GM12874 (cell line): Measurements from ENCODE around the gene C2CD2L.

Experiments used
- TF ChIP-seq, protein P1 (sequence below): IDR thresholded peaks from 2 replicates; pipeline ENCODE4 v1.5.1; 2011; ENCODE audit warnings: low read depth, mild to moderate bottlenecking, control low read depth, low read length, moderate library complexity; ENCODE audit not compliant: insufficient read depth

The C2CD2L gene

DNA sequence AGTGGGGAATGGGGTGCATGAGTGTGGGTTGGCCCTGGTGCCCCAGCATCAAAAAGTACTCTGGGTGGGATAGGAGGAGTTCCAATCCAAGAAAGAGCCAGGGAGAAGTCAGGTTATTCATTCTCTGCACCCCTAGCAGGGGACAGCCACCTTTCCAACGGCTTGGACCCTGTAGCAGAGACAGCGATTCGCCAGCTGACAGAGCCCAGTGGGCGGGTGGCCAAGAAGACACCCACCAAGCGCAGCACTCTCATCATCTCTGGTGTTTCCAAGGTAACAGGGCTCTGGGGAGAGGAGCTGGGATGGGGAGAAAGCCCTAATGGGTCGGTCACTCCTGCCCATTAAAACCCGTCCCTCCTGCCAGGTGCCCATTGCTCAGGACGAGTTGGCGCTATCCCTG, 6.6 kb downstream of the C2CD2L start:
- TF ChIP-seq, protein P1, sequence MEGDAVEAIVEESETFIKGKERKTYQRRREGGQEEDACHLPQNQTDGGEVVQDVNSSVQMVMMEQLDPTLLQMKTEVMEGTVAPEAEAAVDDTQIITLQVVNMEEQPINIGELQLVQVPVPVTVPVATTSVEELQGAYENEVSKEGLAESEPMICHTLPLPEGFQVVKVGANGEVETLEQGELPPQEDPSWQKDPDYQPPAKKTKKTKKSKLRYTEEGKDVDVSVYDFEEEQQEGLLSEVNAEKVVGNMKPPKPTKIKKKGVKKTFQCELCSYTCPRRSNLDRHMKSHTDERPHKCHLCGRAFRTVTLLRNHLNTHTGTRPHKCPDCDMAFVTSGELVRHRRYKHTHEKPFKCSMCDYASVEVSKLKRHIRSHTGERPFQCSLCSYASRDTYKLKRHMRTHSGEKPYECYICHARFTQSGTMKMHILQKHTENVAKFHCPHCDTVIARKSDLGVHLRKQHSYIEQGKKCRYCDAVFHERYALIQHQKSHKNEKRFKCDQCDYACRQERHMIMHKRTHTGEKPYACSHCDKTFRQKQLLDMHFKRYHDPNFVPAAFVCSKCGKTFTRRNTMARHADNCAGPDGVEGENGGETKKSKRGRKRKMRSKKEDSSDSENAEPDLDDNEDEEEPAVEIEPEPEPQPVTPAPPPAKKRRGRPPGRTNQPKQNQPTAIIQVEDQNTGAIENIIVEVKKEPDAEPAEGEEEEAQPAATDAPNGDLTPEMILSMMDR = no peak

DNA sequence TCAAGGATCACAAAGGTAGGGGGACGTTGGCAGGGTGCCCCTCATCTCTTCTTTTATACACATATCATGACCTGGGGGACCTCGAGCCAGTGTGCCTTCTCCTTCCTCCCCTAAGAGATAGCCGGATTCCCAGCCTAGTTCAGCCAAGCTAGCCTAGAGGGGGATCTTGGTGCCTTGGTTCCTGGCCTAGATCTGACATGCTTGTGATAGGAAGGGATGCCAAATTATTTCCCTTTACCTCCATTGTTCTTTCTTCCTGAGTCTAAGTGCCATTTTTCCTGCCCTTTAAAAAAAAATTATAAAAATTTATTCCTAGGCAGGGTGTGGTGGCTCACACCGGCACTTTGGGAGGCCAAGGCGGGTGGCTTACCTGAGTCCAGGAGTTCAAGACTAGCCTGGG, 7.2 kb downstream of the C2CD2L start:
- TF ChIP-seq, protein P1 = no peak

DNA sequence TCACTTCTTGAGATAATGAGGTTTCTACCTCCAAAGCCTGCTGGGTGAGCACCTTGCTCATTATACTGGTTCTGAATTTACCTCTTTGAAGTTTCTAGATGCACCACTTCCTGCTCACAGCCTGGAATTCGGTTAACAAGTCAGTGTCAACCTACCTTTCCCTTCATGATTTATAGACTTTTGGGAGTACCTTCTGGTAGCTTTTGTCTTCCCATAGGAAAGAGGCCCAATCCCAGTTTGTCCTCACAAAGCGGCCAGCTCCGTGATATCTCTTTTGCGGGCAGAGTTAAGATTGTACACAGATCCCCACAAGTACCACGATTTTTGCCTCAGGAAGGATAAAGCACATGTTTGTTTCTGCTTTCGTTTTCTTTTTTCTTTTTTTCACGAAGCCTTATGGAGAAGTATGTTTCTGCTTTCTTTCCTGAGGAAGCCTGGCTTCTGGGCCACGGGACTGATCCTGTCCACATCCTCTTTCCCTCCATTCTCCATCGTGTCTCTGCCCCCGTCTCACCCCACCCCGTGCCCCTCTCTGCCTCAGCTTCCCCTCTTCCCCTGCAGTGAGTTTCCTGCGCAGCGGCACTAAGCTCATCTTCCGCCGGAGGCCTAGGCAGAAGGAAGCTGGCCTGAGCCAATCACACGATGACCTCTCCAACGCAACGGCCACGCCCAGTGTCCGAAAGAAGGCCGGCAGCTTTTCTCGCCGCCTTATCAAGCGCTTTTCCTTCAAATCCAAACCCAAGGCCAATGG, 8.5 kb downstream of the C2CD2L start:
- TF ChIP-seq, protein P1 = no peak

DNA sequence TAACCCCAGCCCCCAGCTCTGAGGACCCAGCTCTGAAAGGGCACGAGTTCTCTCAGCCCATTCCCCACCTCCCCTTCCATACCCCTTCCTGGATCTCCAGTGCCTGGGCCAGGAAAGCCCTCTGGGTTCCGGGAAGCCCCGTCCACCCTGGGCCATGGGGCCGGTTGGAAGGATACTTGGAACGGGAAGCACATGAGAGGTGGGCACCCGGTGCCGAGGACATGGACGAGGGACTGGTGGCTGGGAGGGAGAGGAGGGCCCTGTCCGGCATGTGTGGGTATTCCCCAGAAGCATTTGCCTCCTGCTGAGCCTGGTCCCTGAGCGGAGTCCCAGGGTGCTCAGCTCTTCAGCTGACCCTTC, 9.1 kb downstream of the C2CD2L start:
- TF ChIP-seq, protein P1 = no peak

DNA sequence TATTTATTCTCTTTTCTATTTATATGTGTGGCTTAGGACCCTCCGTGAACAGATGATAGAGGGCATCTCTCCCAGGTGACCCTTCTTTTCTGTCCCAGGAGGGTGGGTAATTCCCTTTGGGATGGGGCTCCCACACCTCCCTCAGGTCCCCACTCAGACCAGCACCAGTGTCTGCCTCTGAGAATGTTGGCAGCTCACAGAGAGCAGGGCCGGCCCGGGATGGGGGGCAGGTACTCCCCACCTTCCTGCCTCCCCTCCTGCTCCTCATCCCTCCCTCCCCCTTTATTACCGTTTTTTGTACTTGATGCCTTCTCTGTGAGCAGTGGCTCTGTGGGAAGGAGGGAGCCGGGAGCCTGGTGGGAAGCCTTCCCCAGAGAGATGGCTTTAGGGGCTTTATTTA, 9.5 kb downstream of the C2CD2L start:
- TF ChIP-seq, protein P1 = no peak

DNA sequence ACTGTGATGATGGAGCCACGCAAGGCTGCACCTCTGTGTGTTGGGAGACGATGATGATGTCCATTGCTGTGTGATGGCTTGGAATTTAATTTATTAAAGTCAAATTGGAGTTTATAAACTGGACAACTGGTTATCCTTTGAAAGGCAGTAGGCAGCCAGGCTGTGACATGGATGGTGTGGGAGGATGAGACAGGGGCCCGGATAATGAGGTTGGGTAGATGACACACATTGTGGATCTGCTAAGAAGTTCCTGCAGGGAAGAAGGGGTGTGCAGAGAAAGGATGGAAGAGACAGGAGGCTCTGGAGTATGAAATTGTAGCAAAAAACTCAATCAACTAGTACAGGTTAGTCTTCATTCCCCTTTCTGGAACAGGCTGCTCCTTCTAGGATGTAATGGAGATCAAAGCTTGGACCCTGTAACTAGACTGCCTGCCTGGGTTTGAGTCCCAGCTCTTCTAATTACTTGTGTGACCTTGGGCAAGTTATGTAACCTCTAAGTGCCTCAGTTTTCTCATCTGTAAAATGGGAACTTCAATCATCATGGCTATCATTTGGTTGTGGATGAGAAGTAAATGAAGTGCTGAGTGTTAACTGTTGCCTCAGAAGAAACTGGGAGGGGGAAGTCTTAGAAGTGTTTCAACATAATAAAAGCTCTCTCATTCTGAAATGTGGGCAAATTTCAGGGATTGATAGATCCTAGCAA, 10.0 kb downstream of the C2CD2L start:
- TF ChIP-seq, protein P1 = no peak

DNA sequence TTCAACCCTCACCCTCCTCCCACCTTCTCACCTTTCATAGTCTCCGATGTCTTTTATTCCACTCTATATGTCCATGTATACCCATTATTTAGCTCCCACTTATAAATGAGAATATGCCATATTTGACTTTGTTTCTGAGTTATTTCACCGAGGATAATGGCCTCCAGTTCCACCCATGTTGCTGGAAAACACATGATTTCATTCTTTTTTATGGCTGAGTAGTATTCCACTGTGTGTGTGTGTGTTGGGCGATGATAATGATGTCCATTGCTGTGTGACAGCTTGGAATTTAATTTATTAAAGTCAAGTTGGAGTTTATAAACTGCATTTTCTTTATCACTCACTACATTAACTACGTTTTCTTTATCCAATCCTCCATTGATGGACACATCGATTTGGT, 11.1 kb downstream of the C2CD2L start:
- TF ChIP-seq, protein P1 = no peak
